ENCODE results near the gene MCC.

MCC gene

GRCh38 chr5:113195251-113195650, 293.0 kb downstream of the MCC start:
- TF ChIP-seq CTCF (IDR thresholded peaks at IDR 0.05; ENCODE audit: extremely low read depth, missing control alignments): no peak
- DNase-seq (ENCODE audit: low spot score): no peak

GRCh38 chr5:113194591-113194990, 293.7 kb downstream of the MCC start:
- no peak for DNase-seq (ENCODE audit: low spot score)
- no peak for TF ChIP-seq CTCF (IDR thresholded peaks at IDR 0.05; ENCODE audit: extremely low read depth, missing control alignments)

- no peak for TF ChIP-seq CTCF (IDR thresholded peaks at IDR 0.05; ENCODE audit: extremely low read depth, missing control alignments)
- DNase-seq (ENCODE audit: low spot score): no peak
Observed at GRCh38 chr5:113194125-113194524, 294.1 kb downstream of the MCC start.

DNA sequence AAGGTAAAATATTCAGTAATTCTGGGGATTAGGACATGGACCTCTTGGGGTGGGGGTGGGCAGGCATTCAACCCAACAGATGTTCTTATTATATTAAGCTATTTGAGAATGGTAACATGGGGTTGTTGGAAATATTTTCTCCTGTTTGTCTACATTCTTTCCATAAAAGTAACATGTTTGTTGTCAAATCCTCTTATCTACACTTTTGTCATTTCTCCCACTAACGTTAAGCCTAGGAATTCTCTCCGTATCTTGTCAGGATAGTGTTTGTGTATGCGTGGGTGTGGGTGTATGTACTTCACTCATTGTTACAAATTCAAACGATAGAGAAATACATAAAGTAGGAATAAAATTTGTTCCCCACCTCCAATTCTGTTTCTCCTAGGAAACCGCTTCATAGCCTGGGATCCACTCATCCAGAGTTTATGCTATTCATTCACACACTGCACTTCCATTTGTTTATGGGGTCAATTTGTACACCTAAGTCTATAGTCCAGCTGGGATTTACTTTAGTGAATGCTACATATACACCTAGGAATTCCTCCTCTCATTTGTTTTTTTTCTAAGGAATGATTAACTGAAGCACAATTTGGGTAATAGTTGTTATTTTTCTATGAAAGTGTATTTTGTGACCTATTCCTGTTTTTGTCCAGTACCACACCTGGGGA, 294.8 kb downstream of the MCC start:
- no peak for TF ChIP-seq CTCF (IDR thresholded peaks at IDR 0.05; ENCODE audit: extremely low read depth, missing control alignments)

DNA sequence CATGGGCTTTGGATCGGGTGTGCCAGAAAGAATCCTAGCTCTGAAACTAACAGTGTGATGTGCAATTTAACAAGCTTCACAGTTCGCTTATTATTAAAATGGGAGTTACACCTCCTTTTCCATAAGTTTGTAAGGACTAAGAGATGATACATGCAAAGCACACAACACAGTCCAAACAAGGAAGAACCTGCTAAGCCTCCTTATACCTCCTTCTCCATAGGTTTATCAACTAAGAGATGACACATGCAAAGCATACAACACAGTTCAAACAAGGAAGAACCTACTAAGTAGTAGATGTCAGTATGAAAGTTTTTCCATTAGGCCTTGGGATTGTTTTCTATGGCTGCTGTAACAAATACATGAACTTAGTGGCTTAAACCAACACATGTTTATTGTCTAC, 295.7 kb downstream of the MCC start:
- DNase-seq (ENCODE audit: low spot score): no peak
- TF ChIP-seq CTCF (IDR thresholded peaks at IDR 0.05; ENCODE audit: extremely low read depth, missing control alignments): no peak

More for the DNA sequence above, 294.8 kb downstream of the MCC start:
- no peak for DNase-seq (ENCODE audit: low spot score)

DNA sequence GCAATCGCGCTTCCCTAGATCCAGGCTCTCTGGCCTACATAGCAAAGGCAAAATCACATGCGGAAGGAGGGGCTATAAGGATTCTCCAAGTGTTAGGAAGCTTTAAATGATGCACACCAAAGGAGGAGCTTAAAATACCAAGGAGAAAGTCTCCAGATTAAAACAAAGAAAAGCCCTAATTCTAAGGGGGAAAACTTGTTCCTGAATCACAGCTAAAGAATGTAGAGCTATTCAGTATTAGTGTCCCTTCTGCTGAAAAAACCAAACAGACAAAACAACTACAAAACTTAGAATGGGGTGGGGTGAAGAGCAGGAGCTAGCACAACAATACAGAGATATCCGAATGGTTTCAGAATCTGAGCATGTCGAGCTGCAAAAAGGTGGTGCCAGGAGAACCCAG, 297.9 kb downstream of the MCC start:
- no peak for DNase-seq (ENCODE audit: low spot score)
- no peak for TF ChIP-seq CTCF (IDR thresholded peaks at IDR 0.05; ENCODE audit: extremely low read depth, missing control alignments)

GRCh38 chr5:113189291-113189690, 299.0 kb downstream of the MCC start:
- TF ChIP-seq CTCF (IDR thresholded peaks at IDR 0.05; ENCODE audit: extremely low read depth, missing control alignments): no peak
- no peak for DNase-seq (ENCODE audit: low spot score)

Measured in GM20000 (cell line).